HEK293 (cell line): Measurements from ENCODE around the gene INHA.
A peak's percentile ranks its signal among the peaks of the same experiment; 100 is the strongest.

Experiments
- HOXA7 ChIP-seq: sonication (generic); formaldehyde crosslinking; IDR thresholded peaks from 2 replicates; pipeline ENCODE4 v1.8.1; 2022; ENCODE audit warnings: missing genetic modification reagents, borderline replicate concordance
- KLF17 ChIP-seq: fragments of 450-650 bp; formaldehyde crosslinking; IDR thresholded peaks from 2 replicates; pipeline ENCODE4 v1.5.1; 2016; ENCODE audit warnings: missing biosample characterization, missing genetic modification characterization
- MYNN ChIP-seq: fragments of 450-650 bp; formaldehyde crosslinking; IDR thresholded peaks from 2 replicates; pipeline ENCODE4 v1.5.1; 2016; ENCODE audit warnings: missing biosample characterization, missing genetic modification characterization, borderline replicate concordance
- OVOL3 ChIP-seq: fragments of 450-650 bp; formaldehyde crosslinking; IDR thresholded peaks from 2 replicates; pipeline ENCODE4 v1.5.1; 2016; ENCODE audit warnings: missing biosample characterization, missing genetic modification characterization
- PRDM10 ChIP-seq: fragments of 450-650 bp; formaldehyde crosslinking; IDR thresholded peaks from 2 replicates; pipeline ENCODE4 v1.5.1; 2016; ENCODE audit warnings: missing biosample characterization, missing genetic modification characterization
- PRDM4 ChIP-seq: fragments of 450-650 bp; formaldehyde crosslinking; IDR thresholded peaks from 2 replicates; pipeline ENCODE4 v1.5.1; 2017; ENCODE audit warnings: missing biosample characterization, missing genetic modification characterization
- SP2 ChIP-seq: fragments of 450-650 bp; formaldehyde crosslinking; IDR thresholded peaks from 2 replicates; pipeline ENCODE4 v1.5.1; 2016; ENCODE audit warnings: missing biosample characterization, missing genetic modification characterization
- ZBTB6 ChIP-seq: fragments of 450-650 bp; formaldehyde crosslinking; IDR thresholded peaks from 2 replicates; pipeline ENCODE4 v1.5.1; 2017; ENCODE audit warnings: missing biosample characterization, missing genetic modification characterization
- ZBTB7A ChIP-seq: fragments of 450-650 bp; formaldehyde crosslinking; IDR thresholded peaks from 2 replicates; pipeline ENCODE4 v1.5.1; 2016; ENCODE audit warnings: low read depth, missing biosample characterization, missing genetic modification characterization
- ZNF133 ChIP-seq: fragments of 450-650 bp; formaldehyde crosslinking; IDR thresholded peaks from 2 replicates; pipeline ENCODE4 v1.5.1; 2016; ENCODE audit warnings: missing biosample characterization, missing genetic modification characterization
- ZNF138 ChIP-seq: fragments of 450-650 bp; formaldehyde crosslinking; IDR thresholded peaks from 2 replicates; pipeline ENCODE4 v1.5.1; 2016; ENCODE audit warnings: missing biosample characterization, missing genetic modification characterization, borderline replicate concordance
- ZNF2 ChIP-seq: fragments of 450-650 bp; formaldehyde crosslinking; IDR thresholded peaks from 2 replicates; pipeline ENCODE4 v1.5.1; 2016; ENCODE audit warnings: missing biosample characterization, missing genetic modification characterization
- ZNF221 ChIP-seq: fragments of 450-650 bp; formaldehyde crosslinking; IDR thresholded peaks from 2 replicates; pipeline ENCODE4 v1.5.1; 2017; ENCODE audit warnings: missing biosample characterization, missing genetic modification characterization, borderline replicate concordance
- ZNF223 ChIP-seq: fragments of 450-650 bp; formaldehyde crosslinking; IDR thresholded peaks from 2 replicates; pipeline ENCODE4 v1.5.1; 2016; ENCODE audit warnings: missing biosample characterization, missing genetic modification characterization
- ZNF274 ChIP-seq, 2 experiments: fragments of 200-500 bp in 1 of 2; fragments of 450-650 bp in 1 of 2; sonication (Bioruptor generic) in 1 of 2; formaldehyde crosslinking in 1 of 2; IDR thresholded peaks; 2 replicates each; pipeline versions ENCODE4 v1.5.1 to v1.6.1; 2014 to 2016; ENCODE audit warnings: borderline replicate concordance in 1 of 2, inconsistent platforms in 1 of 2, low read length in 1 of 2, missing biosample characterization in 1 of 2, missing genetic modification characterization in 1 of 2
- ZNF292 ChIP-seq: fragments of 450-650 bp; formaldehyde crosslinking; IDR thresholded peaks from 2 replicates; pipeline ENCODE4 v1.5.1; 2016; ENCODE audit warnings: low read depth, missing biosample characterization, missing genetic modification characterization, borderline replicate concordance
- ZNF302 ChIP-seq: fragments of 450-650 bp; formaldehyde crosslinking; IDR thresholded peaks from 2 replicates; pipeline ENCODE4 v1.5.1; 2016; ENCODE audit warnings: missing biosample characterization, missing genetic modification characterization, low read depth
- ZNF311 ChIP-seq: fragments of 450-650 bp; formaldehyde crosslinking; IDR thresholded peaks from 2 replicates; pipeline ENCODE4 v1.5.1; 2017; ENCODE audit warnings: missing biosample characterization, missing genetic modification characterization, borderline replicate concordance
- ZNF394 ChIP-seq: fragments of 450-650 bp; formaldehyde crosslinking; IDR thresholded peaks from 2 replicates; pipeline ENCODE4 v1.5.1; 2016; ENCODE audit warnings: missing biosample characterization, missing genetic modification characterization, mild to moderate bottlenecking, moderate library complexity, borderline replicate concordance
- ZNF473 ChIP-seq: fragments of 450-650 bp; formaldehyde crosslinking; IDR thresholded peaks from 2 replicates; pipeline ENCODE4 v1.5.1; 2017; ENCODE audit warnings: missing biosample characterization, missing genetic modification characterization
- ZNF510 ChIP-seq: fragments of 450-650 bp; formaldehyde crosslinking; IDR thresholded peaks from 2 replicates; pipeline ENCODE4 v1.5.1; 2018; ENCODE audit warnings: mild to moderate bottlenecking, missing genetic modification characterization, missing biosample characterization; ENCODE audit not compliant: insufficient replicate concordance
- ZNF521 ChIP-seq: fragments of 450-650 bp; formaldehyde crosslinking; IDR thresholded peaks from 2 replicates; pipeline ENCODE4 v1.5.1; 2017; ENCODE audit warnings: missing biosample characterization, mild to moderate bottlenecking, missing genetic modification characterization
- ZNF529 ChIP-seq: fragments of 450-650 bp; formaldehyde crosslinking; IDR thresholded peaks from 2 replicates; pipeline ENCODE4 v1.5.1; 2017; ENCODE audit warnings: missing genetic modification characterization, missing biosample characterization; ENCODE audit not compliant: insufficient replicate concordance
- ZNF660 ChIP-seq: fragments of 450-650 bp; IDR thresholded peaks from 2 replicates; pipeline ENCODE4 v1.5.1; 2018; ENCODE audit warnings: missing biosample characterization, mild to moderate bottlenecking, missing genetic modification characterization
- ZNF777 ChIP-seq: fragments of 450-650 bp; formaldehyde crosslinking; IDR thresholded peaks from 2 replicates; pipeline ENCODE4 v1.5.1; 2017; ENCODE audit warnings: missing biosample characterization, missing genetic modification characterization, borderline replicate concordance
- ZNF791 ChIP-seq: fragments of 450-650 bp; formaldehyde crosslinking; IDR thresholded peaks from 2 replicates; pipeline ENCODE4 v1.5.1; 2016; ENCODE audit warnings: missing biosample characterization, missing genetic modification characterization
- ZNF830 ChIP-seq: fragments of 450-650 bp; IDR thresholded peaks from 2 replicates; pipeline ENCODE4 v1.5.0; 2018; ENCODE audit warnings: missing biosample characterization, missing genetic modification characterization, low read depth, mild to moderate bottlenecking, moderate library complexity
- ZSCAN30 ChIP-seq: fragments of 450-650 bp; IDR thresholded peaks from 2 replicates; pipeline ENCODE4 v1.5.1; 2018; ENCODE audit warnings: missing biosample characterization, mild to moderate bottlenecking, missing genetic modification characterization, moderate library complexity
- ZSCAN4 ChIP-seq: fragments of 450-650 bp; formaldehyde crosslinking; IDR thresholded peaks from 2 replicates; pipeline ENCODE4 v1.5.1; 2017; ENCODE audit warnings: missing biosample characterization, missing genetic modification characterization

Gene INHA

GRCh38 chr2:219571311-219572236, 536 bp upstream of the INHA start, which contains the start of gene OBSL1 (continued):
- no peak for TF ChIP-seq ZBTB6 (tag by site-specific recombination)
- no peak for TF ChIP-seq ZNF302
- no peak for TF ChIP-seq ZNF510 (tag by site-specific recombination)
- no peak for TF ChIP-seq ZNF830
- TF ChIP-seq ZBTB7A (tag by site-specific recombination): peak; percentile 20; the same call in 1 of the 2 replicates
- TF ChIP-seq ZNF529: no peak
- no peak for TF ChIP-seq ZSCAN30 (tag by site-specific recombination)
- peak; percentile 45 for TF ChIP-seq PRDM10 (tag by site-specific recombination)
- no peak for TF ChIP-seq ZNF521 (tag by site-specific recombination)
- TF ChIP-seq PRDM4 (tag by site-specific recombination): peak; percentile 57
- TF ChIP-seq ZNF292 (tag by site-specific recombination): no peak
- TF ChIP-seq ZNF138 (tag by site-specific recombination): no peak
- TF ChIP-seq MYNN (tag by site-specific recombination): no peak
- peak; percentile 64 for TF ChIP-seq ZNF2
- TF ChIP-seq ZNF777 (tag by site-specific recombination): 0 out of 2 replicates have a peak, but pooled peaks have one; percentile 39
- peak; percentile 91 for TF ChIP-seq KLF17 (tag by site-specific recombination)
- TF ChIP-seq ZNF394: no peak
- no peak for TF ChIP-seq ZNF221 (tag by site-specific recombination)
- no peak for TF ChIP-seq HOXA7 (CRISPR knock-in tag)
- TF ChIP-seq ZNF791: no peak
- TF ChIP-seq ZNF133 (tag by site-specific recombination): peak; percentile 45; the same call in 1 of the 2 replicates
- no peak for TF ChIP-seq ZNF311
- no peak for TF ChIP-seq ZNF660 (tag by site-specific recombination)
- peak; percentile 81 for TF ChIP-seq SP2
- peak; percentile 90; the same call in 1 of the 2 replicates for TF ChIP-seq ZNF473 (tag by site-specific recombination)
- no peak for TF ChIP-seq ZNF274 (IDR thresholded peaks at IDR 0.05; ENCODE audit: low read length)
- TF ChIP-seq ZNF274 (tag by site-specific recombination; IDR thresholded peaks at IDR 0.05; ENCODE audit: borderline replicate concordance): no peak
- peak; percentile 98 for TF ChIP-seq ZSCAN4 (tag by site-specific recombination)
- TF ChIP-seq ZNF223: no peak
- no peak for TF ChIP-seq OVOL3 (tag by site-specific recombination)
